Liver (tissue), 9 donors: ENCODE data around the gene SMIM23. TPM values are rescaled to one million over a fixed set of nuclear protein-coding genes. Genes with fewer than 3 reads are reported as not detected.

Experiments
- DNase-seq: peaks from one replicate; pipeline ENCODE4 v3.0.0-alpha.2; 2017; ENCODE audit warnings: low spot score
- H3K27ac ChIP-seq, 2 donors: one replicate each; pipeline ENCODE4 v1.7.0; 2013; ENCODE audit warnings: inconsistent platforms in 2 of 2, low read length in 2 of 2, control low read depth in 1 of 2, low read depth in 1 of 2, mild to moderate bottlenecking in 1 of 2
- H3K27me3 ChIP-seq, 4 donors: one replicate each; pipeline versions ENCODE4 v1.6.1 to v1.7.0; 2013; ENCODE audit warnings: low read length in 3 of 4, inconsistent platforms in 1 of 4, mild to moderate bottlenecking in 1 of 4, moderate library complexity in 1 of 4; ENCODE audit not compliant: control insufficient read depth in 4 of 4, insufficient read depth in 4 of 4
- H3K36me3 ChIP-seq, 4 donors: one replicate each; pipeline versions ENCODE4 v1.6.1 to v1.7.0; 2013; ENCODE audit warnings: low read length in 3 of 4, mild to moderate bottlenecking in 3 of 4, low read depth in 1 of 4, moderate library complexity in 1 of 4; ENCODE audit not compliant: control insufficient read depth in 4 of 4, insufficient read depth in 3 of 4
- H3K4me1 ChIP-seq, 4 donors: one replicate each; pipeline versions ENCODE4 v1.6.1 to v1.7.0; 2013; ENCODE audit warnings: low read length in 3 of 4, mild to moderate bottlenecking in 3 of 4, moderate library complexity in 1 of 4; ENCODE audit not compliant: control insufficient read depth in 4 of 4, insufficient read depth in 4 of 4
- H3K4me3 ChIP-seq, 3 donors: one replicate each; pipeline versions ENCODE4 v1.6.1 to v1.7.0; 2013; ENCODE audit warnings: low read length in 3 of 3, control low read depth in 1 of 3, low read depth in 1 of 3, mild to moderate bottlenecking in 1 of 3
- H3K9ac ChIP-seq, 2 donors: one replicate each; pipeline ENCODE4 v1.7.0; 2013; ENCODE audit warnings: low read length in 2 of 2, mild to moderate bottlenecking in 2 of 2, moderate library complexity in 2 of 2, control low read depth in 1 of 2, low read depth in 1 of 2
- H3K9me3 ChIP-seq, 4 donors: one replicate each; pipeline versions ENCODE4 v1.6.1 to v1.7.0; 2013; ENCODE audit warnings: low read length in 3 of 4; ENCODE audit not compliant: control insufficient read depth in 4 of 4
- EGR1 ChIP-seq, 2 donors: IDR thresholded peaks; 2 replicates each; pipeline ENCODE4 v1.6.1; 2016 to 2018; ENCODE audit warnings: antibody characterized with exemption in 2 of 2, low read depth in 2 of 2
- FOXA1 ChIP-seq: IDR thresholded peaks from 2 replicates; pipeline ENCODE4 v1.6.1; 2016; ENCODE audit warnings: antibody characterized with exemption
- FOXA2 ChIP-seq: IDR thresholded peaks from 2 replicates; pipeline ENCODE4 v1.6.1; 2016; ENCODE audit warnings: antibody characterized with exemption
- GABPA ChIP-seq, 2 donors: IDR thresholded peaks in 1 of 2; conservative IDR thresholded peaks in 1 of 2; 2 replicates each; pipeline ENCODE4 v1.6.1; 2016; ENCODE audit warnings: antibody characterized with exemption in 2 of 2, mild to moderate bottlenecking in 1 of 2, moderate library complexity in 1 of 2
- HNF4A ChIP-seq, 2 donors: conservative IDR thresholded peaks; 2 replicates each; pipeline ENCODE4 v1.6.1; 2016; ENCODE audit warnings: antibody characterized with exemption in 2 of 2, mild to moderate bottlenecking in 2 of 2
- HNF4G ChIP-seq: IDR thresholded peaks from 2 replicates; pipeline ENCODE4 v1.6.1; 2016; ENCODE audit warnings: antibody characterized with exemption
- JUND ChIP-seq, 2 donors: IDR thresholded peaks; 2 replicates each; pipeline ENCODE4 v1.6.1; 2016; ENCODE audit warnings: antibody characterized with exemption in 2 of 2
- NR2F2 ChIP-seq: IDR thresholded peaks from 2 replicates; pipeline ENCODE4 v1.6.1; 2016; ENCODE audit warnings: antibody characterized with exemption
- RAD21 ChIP-seq, 2 donors: IDR thresholded peaks; 2 replicates each; pipeline ENCODE4 v1.6.1; 2016; ENCODE audit warnings: antibody characterized with exemption in 2 of 2, mild to moderate bottlenecking in 2 of 2
- REST ChIP-seq: IDR thresholded peaks from 2 replicates; pipeline ENCODE4 v1.6.1; 2016; ENCODE audit warnings: antibody characterized with exemption, mild to moderate bottlenecking
- RXRA ChIP-seq, 2 donors: IDR thresholded peaks; 2 replicates each; pipeline ENCODE4 v1.6.1; 2017 to 2018; ENCODE audit warnings: antibody characterized with exemption in 2 of 2, mild to moderate bottlenecking in 1 of 2
- SP1 ChIP-seq: IDR thresholded peaks from 2 replicates; pipeline ENCODE4 v1.6.1; 2018; ENCODE audit warnings: antibody characterized with exemption, mild to moderate bottlenecking
- TAF1 ChIP-seq: conservative IDR thresholded peaks from 2 replicates; pipeline ENCODE4 v1.6.1; 2016; ENCODE audit warnings: antibody characterized with exemption, mild to moderate bottlenecking
- YY1 ChIP-seq: IDR thresholded peaks from 2 replicates; pipeline ENCODE4 v1.6.1; 2016; ENCODE audit warnings: antibody characterized with exemption, mild to moderate bottlenecking
- WGBS: extraction: QIAGEN DNeasy Blood & Tissue Kit; methylation state at CpG from one replicate; pipeline ENCODE4 v1.1.7; 2013; 5-methylcytosine and 5-hydroxymethylcytosine counted together
- polyA plus RNA-seq, 2 donors: library from polyadenylated mRNA; stranded (reverse) in 1 of 2; unstranded in 1 of 2; fragments of 200-250 nt in 1 of 2; fragments of >200 nt in 1 of 2; fragmentation: Nextera tagmentation in 1 of 2; extraction: Ambion mirVana in 1 of 2; gene quantifications; one replicate each; pipeline versions ENCODE4 v1.2.1 to v1.2.3, GENCODE V29; 2013 to 2015
- total RNA-seq, 2 donors: library from RNA; depleted of rRNA; stranded (reverse); fragments of >200 nt; gene quantifications; one replicate each; pipeline ENCODE4 v1.2.3, GENCODE V29; 2014
- TF ChIP-seq, protein P1 (sequence below): IDR thresholded peaks from 2 replicates; pipeline ENCODE4 v1.6.1; 2016; ENCODE audit warnings: antibody characterized with exemption
- TF ChIP-seq, protein P2 (sequence below): fragments of 150-350 bp; IDR thresholded peaks from 2 replicates; pipeline ENCODE4 v1.5.1; 2017; ENCODE audit warnings: improper control_type of control experiment, low read depth, low read length; ENCODE audit not compliant: missing input control
- TF ChIP-seq, protein P3 (sequence below): IDR thresholded peaks from 2 replicates; pipeline ENCODE4 v1.6.1; 2016; ENCODE audit warnings: antibody characterized with exemption
- TF ChIP-seq, protein P4 (sequence below): IDR thresholded peaks from 2 replicates; pipeline ENCODE4 v1.6.1; 2016; ENCODE audit warnings: antibody characterized with exemption
- donor health status: healthy.
- donor health status: healthy.
- donor health status: healthy.
- donor health status: healthy.
- donor health status: healthy.

The SMIM23 gene
- total and polyA plus RNA-seq, 4 donors = not detected

GRCh38 chr5:171797543-171797942, 11.9 kb downstream of the SMIM23 start:
- Histone ChIP-seq H3K9me3 (no peaks in the 10 kb centered on the region), H3K4me1 (no peaks in the 10 kb centered on the region), H3K27ac (no peak overlapping the region), H3K27me3 (no peaks in the 10 kb centered on the region), H3K36me3 (no peaks in the 10 kb centered on the region), H3K9ac (no peak overlapping the region), H3K4me3 (no peak overlapping the region)
- WGBS = 83% methylated on average over 5 of the region's 5 CpGs
- DNase-seq = no peak
- TF ChIP-seq FOXA2 = no peak
- no peak for TF ChIP-seq REST
- TF ChIP-seq, protein P1, sequence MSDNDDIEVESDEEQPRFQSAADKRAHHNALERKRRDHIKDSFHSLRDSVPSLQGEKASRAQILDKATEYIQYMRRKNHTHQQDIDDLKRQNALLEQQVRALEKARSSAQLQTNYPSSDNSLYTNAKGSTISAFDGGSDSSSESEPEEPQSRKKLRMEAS = no peak
- no peak for TF ChIP-seq HNF4A (conservative IDR thresholded peaks at IDR 0.05)
- no peak for TF ChIP-seq GABPA (IDR thresholded peaks at IDR 0.05 in 1 of 2, conservative IDR thresholded peaks at IDR 0.05 in 1 of 2)
- TF ChIP-seq, protein P2, sequence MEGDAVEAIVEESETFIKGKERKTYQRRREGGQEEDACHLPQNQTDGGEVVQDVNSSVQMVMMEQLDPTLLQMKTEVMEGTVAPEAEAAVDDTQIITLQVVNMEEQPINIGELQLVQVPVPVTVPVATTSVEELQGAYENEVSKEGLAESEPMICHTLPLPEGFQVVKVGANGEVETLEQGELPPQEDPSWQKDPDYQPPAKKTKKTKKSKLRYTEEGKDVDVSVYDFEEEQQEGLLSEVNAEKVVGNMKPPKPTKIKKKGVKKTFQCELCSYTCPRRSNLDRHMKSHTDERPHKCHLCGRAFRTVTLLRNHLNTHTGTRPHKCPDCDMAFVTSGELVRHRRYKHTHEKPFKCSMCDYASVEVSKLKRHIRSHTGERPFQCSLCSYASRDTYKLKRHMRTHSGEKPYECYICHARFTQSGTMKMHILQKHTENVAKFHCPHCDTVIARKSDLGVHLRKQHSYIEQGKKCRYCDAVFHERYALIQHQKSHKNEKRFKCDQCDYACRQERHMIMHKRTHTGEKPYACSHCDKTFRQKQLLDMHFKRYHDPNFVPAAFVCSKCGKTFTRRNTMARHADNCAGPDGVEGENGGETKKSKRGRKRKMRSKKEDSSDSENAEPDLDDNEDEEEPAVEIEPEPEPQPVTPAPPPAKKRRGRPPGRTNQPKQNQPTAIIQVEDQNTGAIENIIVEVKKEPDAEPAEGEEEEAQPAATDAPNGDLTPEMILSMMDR = no peak
- no peak for TF ChIP-seq JUND (IDR thresholded peaks at IDR 0.05)
- TF ChIP-seq FOXA1 = no peak
- TF ChIP-seq, protein P3, sequence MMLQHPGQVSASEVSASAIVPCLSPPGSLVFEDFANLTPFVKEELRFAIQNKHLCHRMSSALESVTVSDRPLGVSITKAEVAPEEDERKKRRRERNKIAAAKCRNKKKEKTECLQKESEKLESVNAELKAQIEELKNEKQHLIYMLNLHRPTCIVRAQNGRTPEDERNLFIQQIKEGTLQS = no peak
- no peak for TF ChIP-seq RAD21 (IDR thresholded peaks at IDR 0.05)
- no peak for TF ChIP-seq EGR1 (IDR thresholded peaks at IDR 0.05; ENCODE audit: low read depth in 2 of 2)
- TF ChIP-seq SP1 = no peak
- TF ChIP-seq RXRA (IDR thresholded peaks at IDR 0.05) = no peak
- no peak for TF ChIP-seq NR2F2
- no peak for TF ChIP-seq YY1
- no peak for TF ChIP-seq TAF1
- no peak for TF ChIP-seq HNF4G
- TF ChIP-seq, protein P4, sequence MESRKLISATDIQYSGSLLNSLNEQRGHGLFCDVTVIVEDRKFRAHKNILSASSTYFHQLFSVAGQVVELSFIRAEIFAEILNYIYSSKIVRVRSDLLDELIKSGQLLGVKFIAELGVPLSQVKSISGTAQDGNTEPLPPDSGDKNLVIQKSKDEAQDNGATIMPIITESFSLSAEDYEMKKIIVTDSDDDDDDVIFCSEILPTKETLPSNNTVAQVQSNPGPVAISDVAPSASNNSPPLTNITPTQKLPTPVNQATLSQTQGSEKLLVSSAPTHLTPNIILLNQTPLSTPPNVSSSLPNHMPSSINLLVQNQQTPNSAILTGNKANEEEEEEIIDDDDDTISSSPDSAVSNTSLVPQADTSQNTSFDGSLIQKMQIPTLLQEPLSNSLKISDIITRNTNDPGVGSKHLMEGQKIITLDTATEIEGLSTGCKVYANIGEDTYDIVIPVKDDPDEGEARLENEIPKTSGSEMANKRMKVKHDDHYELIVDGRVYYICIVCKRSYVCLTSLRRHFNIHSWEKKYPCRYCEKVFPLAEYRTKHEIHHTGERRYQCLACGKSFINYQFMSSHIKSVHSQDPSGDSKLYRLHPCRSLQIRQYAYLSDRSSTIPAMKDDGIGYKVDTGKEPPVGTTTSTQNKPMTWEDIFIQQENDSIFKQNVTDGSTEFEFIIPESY = no peak
